ENCODE data around the gene REC114.

- no peak for TF ChIP-seq CTCF (IDR thresholded peaks at IDR 0.05)
- TF ChIP-seq, protein P1, sequence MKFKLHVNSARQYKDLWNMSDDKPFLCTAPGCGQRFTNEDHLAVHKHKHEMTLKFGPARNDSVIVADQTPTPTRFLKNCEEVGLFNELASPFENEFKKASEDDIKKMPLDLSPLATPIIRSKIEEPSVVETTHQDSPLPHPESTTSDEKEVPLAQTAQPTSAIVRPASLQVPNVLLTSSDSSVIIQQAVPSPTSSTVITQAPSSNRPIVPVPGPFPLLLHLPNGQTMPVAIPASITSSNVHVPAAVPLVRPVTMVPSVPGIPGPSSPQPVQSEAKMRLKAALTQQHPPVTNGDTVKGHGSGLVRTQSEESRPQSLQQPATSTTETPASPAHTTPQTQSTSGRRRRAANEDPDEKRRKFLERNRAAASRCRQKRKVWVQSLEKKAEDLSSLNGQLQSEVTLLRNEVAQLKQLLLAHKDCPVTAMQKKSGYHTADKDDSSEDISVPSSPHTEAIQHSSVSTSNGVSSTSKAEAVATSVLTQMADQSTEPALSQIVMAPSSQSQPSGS (CRISPR knock-in tag; IDR thresholded peaks at IDR 0.05; ENCODE audit: borderline replicate concordance, low read depth), result no peak
- no peak for TF ChIP-seq GTF2I (CRISPR knock-in tag; conservative IDR thresholded peaks at IDR 0.05)
- TF ChIP-seq, protein P2, sequence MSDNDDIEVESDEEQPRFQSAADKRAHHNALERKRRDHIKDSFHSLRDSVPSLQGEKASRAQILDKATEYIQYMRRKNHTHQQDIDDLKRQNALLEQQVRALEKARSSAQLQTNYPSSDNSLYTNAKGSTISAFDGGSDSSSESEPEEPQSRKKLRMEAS (CRISPR knock-in tag; IDR thresholded peaks at IDR 0.05), result no peak
- TF ChIP-seq ZNF317 (CRISPR knock-in tag; IDR thresholded peaks at IDR 0.05; ENCODE audit: borderline replicate concordance, low read depth), result no peak
- TF ChIP-seq, protein P3, sequence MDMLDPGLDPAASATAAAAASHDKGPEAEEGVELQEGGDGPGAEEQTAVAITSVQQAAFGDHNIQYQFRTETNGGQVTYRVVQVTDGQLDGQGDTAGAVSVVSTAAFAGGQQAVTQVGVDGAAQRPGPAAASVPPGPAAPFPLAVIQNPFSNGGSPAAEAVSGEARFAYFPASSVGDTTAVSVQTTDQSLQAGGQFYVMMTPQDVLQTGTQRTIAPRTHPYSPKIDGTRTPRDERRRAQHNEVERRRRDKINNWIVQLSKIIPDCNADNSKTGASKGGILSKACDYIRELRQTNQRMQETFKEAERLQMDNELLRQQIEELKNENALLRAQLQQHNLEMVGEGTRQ (CRISPR knock-in tag; IDR thresholded peaks at IDR 0.05), result no peak
- no peak for TF ChIP-seq SP1 (CRISPR knock-in tag; conservative IDR thresholded peaks at IDR 0.05)
- TF ChIP-seq E2F1 (CRISPR knock-in tag; IDR thresholded peaks at IDR 0.05), result no peak
- TF ChIP-seq, protein P4, sequence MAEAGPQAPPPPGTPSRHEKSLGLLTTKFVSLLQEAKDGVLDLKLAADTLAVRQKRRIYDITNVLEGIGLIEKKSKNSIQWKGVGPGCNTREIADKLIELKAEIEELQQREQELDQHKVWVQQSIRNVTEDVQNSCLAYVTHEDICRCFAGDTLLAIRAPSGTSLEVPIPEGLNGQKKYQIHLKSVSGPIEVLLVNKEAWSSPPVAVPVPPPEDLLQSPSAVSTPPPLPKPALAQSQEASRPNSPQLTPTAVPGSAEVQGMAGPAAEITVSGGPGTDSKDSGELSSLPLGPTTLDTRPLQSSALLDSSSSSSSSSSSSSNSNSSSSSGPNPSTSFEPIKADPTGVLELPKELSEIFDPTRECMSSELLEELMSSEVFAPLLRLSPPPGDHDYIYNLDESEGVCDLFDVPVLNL (CRISPR knock-in tag; IDR thresholded peaks at IDR 0.05; ENCODE audit: borderline replicate concordance, low read depth), result no peak
- no peak for TF ChIP-seq HMGA2 (CRISPR knock-in tag; IDR thresholded peaks at IDR 0.05)
- TF ChIP-seq NFYB (CRISPR knock-in tag; conservative IDR thresholded peaks at IDR 0.05; ENCODE audit: low read depth), result no peak
- no peak for TF ChIP-seq TP53 (CRISPR knock-in tag; IDR thresholded peaks at IDR 0.05)
- TF ChIP-seq FOXJ3 (CRISPR knock-in tag; IDR thresholded peaks at IDR 0.05; ENCODE audit: borderline replicate concordance), result no peak
- TF ChIP-seq, protein P5, sequence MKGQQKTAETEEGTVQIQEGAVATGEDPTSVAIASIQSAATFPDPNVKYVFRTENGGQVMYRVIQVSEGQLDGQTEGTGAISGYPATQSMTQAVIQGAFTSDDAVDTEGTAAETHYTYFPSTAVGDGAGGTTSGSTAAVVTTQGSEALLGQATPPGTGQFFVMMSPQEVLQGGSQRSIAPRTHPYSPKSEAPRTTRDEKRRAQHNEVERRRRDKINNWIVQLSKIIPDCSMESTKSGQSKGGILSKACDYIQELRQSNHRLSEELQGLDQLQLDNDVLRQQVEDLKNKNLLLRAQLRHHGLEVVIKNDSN (CRISPR knock-in tag; IDR thresholded peaks at IDR 0.05), result no peak
Observed at GRCh38 chr15:73602446-73602843, 159.5 kb downstream of the REC114 start.
